K562 (cell line): ENCODE measurements around the gene LPCAT2. TPM values are rescaled to one million over a fixed set of nuclear protein-coding genes. Genes with fewer than 3 reads are reported as not detected.

Experiments used
- ATAC-seq: fragments of 200-7000 bp; cut with Tn5 transposase; 3 replicates; pipeline ENCODE4 v1.9.1; 2020; ENCODE audit warnings: moderate library complexity
- BruUV-seq: library from RNA; stranded (reverse); fragments of 400-500 nt; replicated peaks from 2 replicates; lab custom pipeline; 2021; lab: Mats Ljungman, UMichigan
- CTCF ChIA-PET: fragments of 300-600 bp; formaldehyde crosslinking; extraction: SDS; loops from one replicate; lab custom pipeline; 2021; ENCODE audit warnings: low intra/inter-chr PET ratio; lab: Yijun Ruan, JAX
- POLR2A ChIA-PET: fragments of 300-600, 350-650 bp; sonication (Branson Sonifier 250); formaldehyde crosslinking; extraction: SDS; loops from one replicate; lab custom pipeline; 2021; ENCODE audit warnings: antibody characterized with exemption, inconsistent platforms; lab: Yijun Ruan, JAX
- DNase-seq, 4 experiments: peaks; one replicate each; pipeline versions ENCODE4 v3.0.0 to v3.0.0-alpha.2; 2011 to 2018; ENCODE audit warnings: low spot score in 3 of 4, mixed read lengths in 3 of 4; ENCODE audit errors: extremely low read depth in 1 of 4
- FAIRE-seq: peaks from 2 replicates; lab custom pipeline; 2011; peaks lifted over from hg19 to GRCh38; lab: Jason Lieb, UNC
- H2AFZ ChIP-seq: 2 replicates; pipeline ENCODE4 v1.6.0; 2011; ENCODE audit warnings: low read depth, low read length, control low read depth, inconsistent platforms
- H3K27ac ChIP-seq: fragments of 200-600 bp; 3 replicates; pipeline ENCODE4 v1.8.0; 2011; ENCODE audit warnings: low read depth, mild to moderate bottlenecking, control low read depth, inconsistent platforms, low read length, moderate library complexity, mixed read lengths; ENCODE audit errors: extremely low read depth
- H3K27me3 ChIP-seq, 2 experiments: fragments of 300-600 bp in 1 of 2; 2 replicates in 1 of 2; 3 replicates in 1 of 2; pipeline versions ENCODE4 v1.6.0 to v1.8.0; 2011; ENCODE audit warnings: inconsistent platforms in 2 of 2, low read length in 2 of 2, mild to moderate bottlenecking in 1 of 2, mixed read lengths in 1 of 2, moderate library complexity in 1 of 2; ENCODE audit not compliant: control insufficient read depth in 2 of 2, insufficient read depth in 2 of 2
- H3K36me3 ChIP-seq: fragments of 300-600 bp; 3 replicates; pipeline ENCODE4 v1.8.0; 2011; ENCODE audit warnings: mild to moderate bottlenecking, low read length, inconsistent platforms; ENCODE audit not compliant: control insufficient read depth, insufficient read depth
- H3K4me1 ChIP-seq, 2 experiments: fragments of 200-600 bp in 1 of 2; replicated peaks in 1 of 2; 2 replicates in 1 of 2; 3 replicates in 1 of 2; pipeline versions ENCODE4 v1.5.1 to v1.8.0; 2011; ENCODE audit warnings: inconsistent platforms in 2 of 2, low read length in 2 of 2, mild to moderate bottlenecking in 1 of 2, mixed read lengths in 1 of 2, moderate library complexity in 1 of 2; ENCODE audit not compliant: control insufficient read depth in 2 of 2, insufficient read depth in 2 of 2
- H3K4me2 ChIP-seq: 2 replicates; pipeline ENCODE4 v1.6.1; 2011; ENCODE audit warnings: low read length, control low read depth, inconsistent platforms, mixed read lengths; ENCODE audit not compliant: insufficient read depth
- H3K4me3 ChIP-seq: fragments of 200-600 bp; sonication (generic), shearing (Covaris generic); 2 replicates; pipeline ENCODE4 v1.5.1; 2016; ENCODE audit warnings: control low read depth, inconsistent platforms
- H3K79me2 ChIP-seq: fragments of 200-600 bp; 3 replicates; pipeline ENCODE4 v1.8.0; 2011; ENCODE audit warnings: low read length, inconsistent platforms; ENCODE audit not compliant: control insufficient read depth, insufficient read depth
- H3K9ac ChIP-seq, 2 experiments: 2 replicates each; pipeline versions ENCODE4 v1.6.0 to v1.6.1; 2011; ENCODE audit warnings: low read depth in 2 of 2, low read length in 2 of 2, control low read depth in 1 of 2, inconsistent platforms in 1 of 2, mild to moderate bottlenecking in 1 of 2, mixed read lengths in 1 of 2; ENCODE audit not compliant: insufficient read depth in 1 of 2
- H3K9me1 ChIP-seq: one replicate; pipeline ENCODE4 v1.6.0; 2011; ENCODE audit warnings: inconsistent platforms, mild to moderate bottlenecking, low read length, moderate library complexity; ENCODE audit not compliant: control insufficient read depth, insufficient read depth
- H3K9me3 ChIP-seq: replicated peaks from 2 replicates; pipeline ENCODE4 v1.5.1; 2011; ENCODE audit warnings: low read depth, low read length, inconsistent platforms; ENCODE audit not compliant: control insufficient read depth, insufficient read depth
- H4K20me1 ChIP-seq: replicated peaks from 2 replicates; pipeline ENCODE4 v1.6.1; 2011; ENCODE audit warnings: low read length, inconsistent platforms, mixed read lengths; ENCODE audit not compliant: control insufficient read depth, insufficient read depth
- CTBP1 ChIP-seq: fragments of 450-650 bp; IDR thresholded peaks from 2 replicates; pipeline ENCODE4 v1.6.1; 2016; ENCODE audit warnings: borderline replicate concordance
- FOXJ3 ChIP-seq: sonication (generic); formaldehyde crosslinking; IDR thresholded peaks from 2 replicates; pipeline ENCODE4 v1.4.0; 2020; ENCODE audit warnings: mild to moderate bottlenecking, missing genetic modification reagents
- JUND ChIP-seq, 2 experiments: IDR thresholded peaks; 2 replicates in 1 of 2; 3 replicates in 1 of 2; pipeline ENCODE4 v1.6.1; 2011; ENCODE audit warnings: borderline replicate concordance in 2 of 2, low read depth in 2 of 2, low read length in 2 of 2, improper control_type of control experiment in 1 of 2, missing biosample characterization in 1 of 2, missing genetic modification characterization in 1 of 2, missing genetic modification reagents in 1 of 2
- KDM1A ChIP-seq, 2 experiments: fragments of 450-650 bp; IDR thresholded peaks; 2 replicates each; pipeline ENCODE4 v1.6.1; 2016; ENCODE audit warnings: mild to moderate bottlenecking in 2 of 2
- KDM2B ChIP-seq: fragments of 250-450 bp; sonication (Bioruptor Pico); IDR thresholded peaks from 2 replicates; pipeline ENCODE4 v1.8.0; 2021; ENCODE audit warnings: mild to moderate bottlenecking, moderate library complexity
- LCOR ChIP-seq: sonication (generic); formaldehyde crosslinking; IDR thresholded peaks from 2 replicates; pipeline ENCODE4 v1.8.0; 2022; ENCODE audit warnings: mild to moderate bottlenecking, missing genetic modification reagents
- MAZ ChIP-seq, 2 experiments: fragments of 450-650 bp in 1 of 2; sonication (generic) in 1 of 2; formaldehyde crosslinking; IDR thresholded peaks in 1 of 2; conservative IDR thresholded peaks in 1 of 2; 2 replicates each; pipeline versions ENCODE4 v1.4.0 to v1.5.0; 2020; ENCODE audit warnings: mild to moderate bottlenecking in 1 of 2, missing genetic modification reagents in 1 of 2
- NFE2 ChIP-seq: IDR thresholded peaks from 2 replicates; pipeline ENCODE4 v1.6.1; 2014; ENCODE audit warnings: antibody characterized with exemption, low read depth
- RCOR1 ChIP-seq, 2 experiments: IDR thresholded peaks; 2 replicates each; pipeline ENCODE4 v1.6.1; 2012; ENCODE audit warnings: low read depth in 2 of 2, low read length in 2 of 2, borderline replicate concordance in 1 of 2, improper control_type of control experiment in 1 of 2
- SMC3 ChIP-seq: conservative IDR thresholded peaks from 2 replicates; pipeline ENCODE4 v1.6.1; 2011; ENCODE audit warnings: low read depth, low read length, improper control_type of control experiment; ENCODE audit not compliant: insufficient read depth
- WGBS: fragments of 100-300 bp; shearing (Covaris generic); methylation state at CpG from one replicate; pipeline ENCODE4 v1.1.6; 2016; ENCODE audit warnings: low coverage, mixed read lengths; ENCODE audit not compliant: insufficient coverage; ENCODE audit errors: missing lambda C conversion rate; 5-methylcytosine and 5-hydroxymethylcytosine counted together
- in situ Hi-C: fragments of 300-500 bp; cut with MboI; formaldehyde crosslinking; loops from 4 replicates; pipeline ENCODE4 v1.15.0; 2018; ENCODE audit warnings: inconsistent platforms, mixed read lengths
- intact Hi-C: fragments of 100-400 bp; cut with micrococcal nuclease; formaldehyde crosslinking; loops from 2 replicates; pipeline ENCODE4 v1.14.2; 2022
- polyA plus RNA-seq, 8 experiments: library from polyadenylated mRNA; depleted of rRNA in 4 of 8; stranded (reverse) in 5 of 8; unstranded in 3 of 8; fragments of >200 nt; fragmentation: Nextera tagmentation in 2 of 8; fragmentation: Illumina TruSeq in 1 of 8; extraction: Ambion mirVana in 2 of 8; extraction: Trizol in 1 of 8; gene quantifications; 2 replicates each; pipeline versions ENCODE4 v1.2.1 to v1.2.3, GENCODE V29; 2011 to 2014; ENCODE audit warnings: inconsistent platforms in 1 of 8, missing spikeins in 1 of 8
- total RNA-seq, 7 experiments: library from RNA; depleted of rRNA in 6 of 7; stranded (reverse); fragments of >200 nt in 6 of 7; fragmentation: Illumina TruSeq in 2 of 7; extraction: Trizol in 2 of 7; gene quantifications; 2 replicates each; pipeline versions ENCODE4 v1.2.1 to v1.2.3, GENCODE V29; 2011 to 2021; ENCODE audit warnings: low replicate concordance in 1 of 7
- TF ChIP-seq, protein P1 (sequence below): sonication (generic); IDR thresholded peaks from 2 replicates; pipeline ENCODE4 v1.6.1; 2016
- TF ChIP-seq, protein P2 (sequence below): fragments of 450-650 bp; formaldehyde crosslinking; IDR thresholded peaks from 2 replicates; pipeline ENCODE4 v1.4.0; 2022; ENCODE audit warnings: missing genetic modification characterization
- TF ChIP-seq, protein P3 (sequence below): sonication (generic); formaldehyde crosslinking; IDR thresholded peaks from 2 replicates; pipeline ENCODE4 v1.8.0; 2022; ENCODE audit warnings: missing genetic modification reagents, mild to moderate bottlenecking, moderate library complexity, borderline replicate concordance
- TF ChIP-seq, protein P4 (sequence below), 2 experiments: fragments of 450-650 bp; IDR thresholded peaks; 2 replicates each; pipeline ENCODE4 v1.6.1; 2016

The LPCAT2 gene
- total and polyA plus RNA-seq, 9 of the 15 experiments (the other 6 are each of a cell fraction or from before 2014, with no cell fraction given): 2.9 to 15.0 (median 7.3) TPM

DNA sequence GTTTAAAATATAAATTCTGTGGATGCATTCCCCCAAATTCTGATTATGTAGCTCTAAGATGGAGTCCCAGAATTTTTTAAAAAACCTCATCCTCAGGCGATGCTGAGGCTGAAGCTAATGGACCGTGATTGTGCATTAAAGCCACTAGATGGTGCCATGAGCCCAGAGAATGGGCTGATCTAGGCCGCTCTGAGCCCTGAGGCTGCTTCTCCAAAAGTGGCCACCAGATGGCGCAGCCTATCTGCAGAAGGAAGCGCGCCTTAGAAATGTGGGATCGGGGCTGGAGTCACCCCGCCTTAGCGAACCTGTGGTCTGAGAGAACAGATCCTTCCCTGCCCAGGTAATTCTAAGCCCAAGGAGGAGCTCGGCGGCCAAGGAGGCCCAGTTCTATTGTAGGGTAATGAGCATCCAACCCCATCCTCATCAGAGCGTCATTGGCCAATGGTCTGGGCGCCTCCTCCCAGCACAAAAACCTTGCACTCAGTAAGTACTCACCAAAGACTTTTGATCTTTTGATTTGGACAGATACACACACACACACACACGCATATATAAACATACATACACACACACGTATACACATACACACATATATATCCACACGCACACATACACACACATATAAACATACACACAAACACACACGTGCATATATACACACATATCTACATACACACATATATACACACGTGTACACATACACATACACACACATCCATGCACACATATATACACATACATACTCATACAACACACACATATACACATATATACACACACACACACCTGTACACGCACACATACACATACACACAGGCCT lies 43.6 kb upstream of the LPCAT2 start:
- FAIRE-seq: peak; percentile 99
- POLR2A ChIA-PET: interaction anchor here (1.2 kb wide), 1 partner anchor 77 kb away, joined by 3 read pairs; no protein-coding TSS in a partner anchor
- Histone ChIP-seq H3K36me3 (no peaks in the 10 kb centered on the region), H3K27me3 (peaks cover 3 to 17% of the 10 kb centered on the region in 2 experiments; a peak in 3 of 5 replicates), H3K4me2 (no peak overlapping the region; the same call in 1 of the 2 replicates), H3K9me1 (no peaks in the 10 kb centered on the region), H3K4me3 (no peak overlapping the region), H3K9me3 (no peaks in the 10 kb centered on the region), H3K27ac (no peak overlapping the region), H3K79me2 (no peaks in the 10 kb centered on the region), H4K20me1 (no peaks in the 10 kb centered on the region; the same call in 1 of the 2 replicates), H3K4me1 (no peaks in the 10 kb centered on the region), H2AFZ (peak overlapping the region; percentile 25; the same call in 1 of the 2 replicates), H3K9ac (no peak overlapping the region)
- peak; percentile 97 for ATAC-seq
- peak; percentile 81 to 91 (median 90) for DNase-seq
- no TSS peak for BruUV-seq
- intact Hi-C loops (loop anchor here (1.0 to 10.0 kb wide), 6 partner anchors 78 to 854 kb away; no protein-coding TSS in a partner anchor), in situ Hi-C loops (loop anchor here (5.0 to 10.0 kb wide), 4 partner anchors 82 to 860 kb away; no protein-coding TSS in a partner anchor)
- CTCF ChIA-PET: interaction anchor here (0.6 to 7.2 kb wide), 11 partner anchors 30 to 853 kb away, joined by 3 to 139 read pairs (median 7); no protein-coding TSS in a partner anchor
- 20% methylated on average over 19 of the region's 19 CpGs for WGBS
- peak; percentile 100 for TF ChIP-seq SMC3
- TF ChIP-seq, protein P1, sequence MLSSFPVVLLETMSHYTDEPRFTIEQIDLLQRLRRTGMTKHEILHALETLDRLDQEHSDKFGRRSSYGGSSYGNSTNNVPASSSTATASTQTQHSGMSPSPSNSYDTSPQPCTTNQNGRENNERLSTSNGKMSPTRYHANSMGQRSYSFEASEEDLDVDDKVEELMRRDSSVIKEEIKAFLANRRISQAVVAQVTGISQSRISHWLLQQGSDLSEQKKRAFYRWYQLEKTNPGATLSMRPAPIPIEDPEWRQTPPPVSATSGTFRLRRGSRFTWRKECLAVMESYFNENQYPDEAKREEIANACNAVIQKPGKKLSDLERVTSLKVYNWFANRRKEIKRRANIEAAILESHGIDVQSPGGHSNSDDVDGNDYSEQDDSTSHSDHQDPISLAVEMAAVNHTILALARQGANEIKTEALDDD: no peak
- no peak for TF ChIP-seq FOXJ3 (CRISPR knock-in tag)
- peak in 1 of 2 experiments; percentile 46; a peak in 1 of 4 replicates for TF ChIP-seq MAZ (CRISPR knock-in tag; conservative IDR thresholded peaks at IDR 0.05 in 1 of 2, IDR thresholded peaks at IDR 0.05 in 1 of 2)
- 0 out of 4 replicates have a peak, but pooled peaks of 1 of the 2 experiments have one; percentile 26 for TF ChIP-seq KDM1A (IDR thresholded peaks at IDR 0.05)
- TF ChIP-seq LCOR: 0 out of 2 replicates have a peak, but pooled peaks have one; percentile 36
- no peak for TF ChIP-seq KDM2B (CRISPR knock-in tag)
- TF ChIP-seq JUND (IDR thresholded peaks at IDR 0.05; ENCODE audit: borderline replicate concordance, low read depth, low read length): peak; percentile 14; the same call in 1 of the 2 replicates
- no peak for TF ChIP-seq JUND (tag; IDR thresholded peaks at IDR 0.05; ENCODE audit: borderline replicate concordance, low read depth, low read length)
- TF ChIP-seq CTBP1: peak; percentile 32; the same call in 1 of the 2 replicates
- TF ChIP-seq RCOR1 (IDR thresholded peaks at IDR 0.05; ENCODE audit: borderline replicate concordance in 1 of 2, low read depth in 2 of 2, low read length in 2 of 2): peak in 1 of 2 experiments; percentile 44; a peak in 1 of 4 replicates
- TF ChIP-seq, protein P2, sequence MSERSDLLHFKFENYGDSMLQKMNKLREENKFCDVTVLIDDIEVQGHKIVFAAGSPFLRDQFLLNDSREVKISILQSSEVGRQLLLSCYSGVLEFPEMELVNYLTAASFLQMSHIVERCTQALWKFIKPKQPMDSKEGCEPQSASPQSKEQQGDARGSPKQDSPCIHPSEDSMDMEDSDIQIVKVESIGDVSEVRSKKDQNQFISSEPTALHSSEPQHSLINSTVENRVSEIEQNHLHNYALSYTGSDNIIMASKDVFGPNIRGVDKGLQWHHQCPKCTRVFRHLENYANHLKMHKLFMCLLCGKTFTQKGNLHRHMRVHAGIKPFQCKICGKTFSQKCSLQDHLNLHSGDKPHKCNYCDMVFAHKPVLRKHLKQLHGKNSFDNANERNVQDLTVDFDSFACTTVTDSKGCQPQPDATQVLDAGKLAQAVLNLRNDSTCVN (CRISPR knock-in tag): peak; percentile 68; the same call in 1 of the 2 replicates
- TF ChIP-seq NFE2: 0 out of 2 replicates have a peak, but pooled peaks have one; percentile 11
- TF ChIP-seq, protein P3, sequence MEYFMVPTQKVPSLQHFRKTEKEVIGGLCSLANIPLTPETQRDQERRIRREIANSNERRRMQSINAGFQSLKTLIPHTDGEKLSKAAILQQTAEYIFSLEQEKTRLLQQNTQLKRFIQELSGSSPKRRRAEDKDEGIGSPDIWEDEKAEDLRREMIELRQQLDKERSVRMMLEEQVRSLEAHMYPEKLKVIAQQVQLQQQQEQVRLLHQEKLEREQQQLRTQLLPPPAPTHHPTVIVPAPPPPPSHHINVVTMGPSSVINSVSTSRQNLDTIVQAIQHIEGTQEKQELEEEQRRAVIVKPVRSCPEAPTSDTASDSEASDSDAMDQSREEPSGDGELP (CRISPR knock-in tag): peak; percentile 36; the same call in 1 of the 2 replicates
- TF ChIP-seq, protein P4, sequence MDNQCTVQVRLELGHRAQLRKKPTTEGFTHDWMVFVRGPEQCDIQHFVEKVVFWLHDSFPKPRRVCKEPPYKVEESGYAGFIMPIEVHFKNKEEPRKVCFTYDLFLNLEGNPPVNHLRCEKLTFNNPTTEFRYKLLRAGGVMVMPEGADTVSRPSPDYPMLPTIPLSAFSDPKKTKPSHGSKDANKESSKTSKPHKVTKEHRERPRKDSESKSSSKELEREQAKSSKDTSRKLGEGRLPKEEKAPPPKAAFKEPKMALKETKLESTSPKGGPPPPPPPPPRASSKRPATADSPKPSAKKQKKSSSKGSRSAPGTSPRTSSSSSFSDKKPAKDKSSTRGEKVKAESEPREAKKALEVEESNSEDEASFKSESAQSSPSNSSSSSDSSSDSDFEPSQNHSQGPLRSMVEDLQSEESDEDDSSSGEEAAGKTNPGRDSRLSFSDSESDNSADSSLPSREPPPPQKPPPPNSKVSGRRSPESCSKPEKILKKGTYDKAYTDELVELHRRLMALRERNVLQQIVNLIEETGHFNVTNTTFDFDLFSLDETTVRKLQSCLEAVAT (IDR thresholded peaks at IDR 0.05): peak in 1 of 2 experiments; percentile 21; a peak in 1 of 4 replicates
